Stomach (tissue), 9 donors: Measurements from ENCODE around the gene PDCD10. TPM values are rescaled to one million over a fixed set of nuclear protein-coding genes. Genes with fewer than 3 reads are reported as not detected.

Source experiments
- DNase-seq, 2 donors: peaks; one replicate each; pipeline versions ENCODE4 v3.0.0 to v3.0.0-alpha.2; 2013 to 2019
- H3K27ac ChIP-seq, 5 donors: fragments of 200-600 bp in 4 of 5; sonication (generic) in 4 of 5; one replicate each; pipeline ENCODE4 v1.5.1; 2013 to 2019; ENCODE audit warnings: mild to moderate bottlenecking in 1 of 5, moderate library complexity in 1 of 5
- H3K27me3 ChIP-seq, 3 donors: fragments of 200-600 bp; sonication (generic); one replicate each; pipeline ENCODE4 v1.5.1; 2017 to 2019; ENCODE audit warnings: mixed run types in 1 of 3
- H3K36me3 ChIP-seq, 4 donors: fragments of 200-600 bp; sonication (generic); 1 replicate in 3 of 4; 2 replicates in 1 of 4; pipeline ENCODE4 v1.5.1; 2016 to 2019
- H3K4me1 ChIP-seq, 4 donors: fragments of 200-600 bp; sonication (generic); one replicate each; pipeline ENCODE4 v1.5.1; 2016 to 2019
- H3K4me3 ChIP-seq, 4 donors: fragments of 200-600 bp; sonication (generic) in 3 of 4; one replicate each; pipeline ENCODE4 v1.5.1; 2016 to 2019; ENCODE audit warnings: mild to moderate bottlenecking in 1 of 4
- H3K9me3 ChIP-seq, 4 donors: fragments of 200-600 bp; sonication (generic); one replicate each; pipeline ENCODE4 v1.5.1; 2016 to 2019
- CTCF ChIP-seq, 7 experiments: fragments of 450-650 bp in 4 of 7; fragments of 200-600 bp in 3 of 7; sonication (generic) in 3 of 7; IDR thresholded peaks; one replicate each; pipeline ENCODE4 v1.5.1; 2016 to 2019; ENCODE audit warnings: antibody characterized with exemption in 7 of 7, control low read depth in 2 of 7, mild to moderate bottlenecking in 1 of 7
- EP300 ChIP-seq: sonication (generic); formaldehyde crosslinking; IDR thresholded peaks from one replicate; pipeline ENCODE4 v1.6.1; 2017; ENCODE audit warnings: antibody characterized with exemption
- POLR2A ChIP-seq, 4 donors: fragments of 450-650 bp; IDR thresholded peaks; one replicate each; pipeline ENCODE4 v1.6.1; 2016; ENCODE audit warnings: antibody characterized with exemption in 4 of 4, control low read depth in 2 of 4, mild to moderate bottlenecking in 1 of 4, moderate library complexity in 1 of 4
- POLR2AphosphoS5 ChIP-seq, 3 donors: sonication (generic); formaldehyde crosslinking; IDR thresholded peaks; one replicate each; pipeline ENCODE4 v1.6.1; 2016; ENCODE audit warnings: antibody characterized with exemption in 3 of 3
- WGBS, 5 donors: extraction: QIAGEN DNeasy Blood & Tissue Kit in 3 of 5; methylation state at CpG; one replicate each; pipeline versions ENCODE4 v1.1.5 to v1.1.7; 2013 to 2018; 5-methylcytosine and 5-hydroxymethylcytosine counted together
- intact Hi-C: fragments of 100-400 bp; cut with DNase I; formaldehyde crosslinking; loops from one replicate; pipeline ENCODE4 v1.15.1; 2023; ENCODE audit warnings: low total_unique reads
- polyA plus RNA-seq, 3 donors: library from polyadenylated mRNA; stranded (reverse); fragments of 200-250 nt; gene quantifications; one replicate each; pipeline ENCODE4 v1.2.3, GENCODE V29; 2013
- total RNA-seq, 5 donors: library from RNA; depleted of rRNA; stranded (reverse); fragments of >200 nt; gene quantifications; one replicate each; pipeline versions ENCODE4 v1.1.0 to v1.2.3, GENCODE V29; 2014 to 2016
- donor health status: healthy with polysubstance abuse.
- donor health status: Bipolar disorder and iron deficiency.
- donor health status: healthy.

Gene PDCD10
- total and polyA plus RNA-seq, 8 donors, result 30.9 to 213 (median 55.2) TPM

- no peak overlapping the region for H3K4me3 ChIP-seq
- no peaks in the 10 kb centered on the region for H3K36me3 ChIP-seq
- H3K27me3 ChIP-seq, result no peaks in the 10 kb centered on the region
- H3K9me3 ChIP-seq, result no peaks in the 10 kb centered on the region
- H3K4me1 ChIP-seq, result no peaks in the 10 kb centered on the region
- WGBS, 5 donors, result 53 to 76% (median 70%) methylated on average over 1 of the region's 1 CpG
- no peak for TF ChIP-seq POLR2AphosphoS5 (IDR thresholded peaks at IDR 0.05)
- TF ChIP-seq EP300, result no peak
- TF ChIP-seq POLR2A (IDR thresholded peaks at IDR 0.05), result no peak
- no peak for TF ChIP-seq CTCF (IDR thresholded peaks at IDR 0.05)
- DNase-seq, result no peak
- H3K27ac ChIP-seq, result no peak overlapping the region
- intact Hi-C loops, result no loop called here
Observed at GRCh38 chr3:167653155-167653554, 81.5 kb downstream of the PDCD10 start.

GRCh38 chr3:167651826-167652225, 82.9 kb downstream of the PDCD10 start:
- Histone ChIP-seq H3K4me3 (no peak overlapping the region), H3K36me3 (no peaks in the 10 kb centered on the region), H3K27ac (no peak overlapping the region), H3K4me1 (no peaks in the 10 kb centered on the region), H3K27me3 (no peaks in the 10 kb centered on the region), H3K9me3 (no peaks in the 10 kb centered on the region)
- intact Hi-C loops, result no loop called here
- 85 to 90% (median 85%) methylated on average over 1 of the region's 1 CpG for WGBS, 5 donors
- TF ChIP-seq CTCF (IDR thresholded peaks at IDR 0.05), result no peak
- no peak for TF ChIP-seq POLR2A (IDR thresholded peaks at IDR 0.05)
- TF ChIP-seq POLR2AphosphoS5 (IDR thresholded peaks at IDR 0.05), result no peak
- no peak for DNase-seq

- Histone ChIP-seq H3K27ac (no peak overlapping the region), H3K27me3 (no peaks in the 10 kb centered on the region), H3K36me3 (no peaks in the 10 kb centered on the region), H3K9me3 (peaks cover 0 to 7% (median 2%) of the 10 kb centered on the region in 4 donors), H3K4me1 (no peaks in the 10 kb centered on the region), H3K4me3 (no peak overlapping the region)
- 75 to 84% (median 80%) methylated on average over 2 of the region's 2 CpGs for WGBS, 5 donors
- TF ChIP-seq POLR2AphosphoS5 (IDR thresholded peaks at IDR 0.05), result no peak
- no peak for TF ChIP-seq CTCF (IDR thresholded peaks at IDR 0.05)
- TF ChIP-seq POLR2A (IDR thresholded peaks at IDR 0.05), result no peak
- TF ChIP-seq EP300, result no peak
- intact Hi-C loops, result no loop called here
- DNase-seq, result no peak
Observed at GRCh38 chr3:167650459-167650858, 84.2 kb downstream of the PDCD10 start.

- no peaks in the 10 kb centered on the region for H3K36me3 ChIP-seq
- H3K9me3 ChIP-seq, result peaks cover 0 to 14% (median 5%) of the 10 kb centered on the region in 4 donors
- no peaks in the 10 kb centered on the region for H3K27me3 ChIP-seq
- H3K4me3 ChIP-seq, result no peak overlapping the region
- no peaks in the 10 kb centered on the region for H3K4me1 ChIP-seq
- H3K27ac ChIP-seq, result no peak overlapping the region
- DNase-seq, result no peak
- no peak for TF ChIP-seq POLR2A (IDR thresholded peaks at IDR 0.05)
- TF ChIP-seq POLR2AphosphoS5 (IDR thresholded peaks at IDR 0.05), result no peak
- no peak for TF ChIP-seq CTCF (IDR thresholded peaks at IDR 0.05)
- 20 to 55% (median 40%) methylated on average over 1 of the region's 1 CpG for WGBS, 5 donors
- intact Hi-C loops, result no loop called here
Observed at GRCh38 chr3:167649746-167650145, 84.9 kb downstream of the PDCD10 start.
